Liver (tissue), 3 donors: ENCODE results near the gene LIPE.

Experiments used
- ATF3 ChIP-seq: IDR thresholded peaks from 2 replicates; pipeline ENCODE4 v1.6.1; 2016; ENCODE audit warnings: antibody characterized with exemption
- CTCF ChIP-seq: fragments of 150-350 bp; IDR thresholded peaks from 2 replicates; pipeline ENCODE4 v1.5.1; 2017; ENCODE audit warnings: improper control_type of control experiment, low read depth, low read length; ENCODE audit not compliant: missing input control
- EGR1 ChIP-seq, 2 donors: IDR thresholded peaks; 2 replicates each; pipeline ENCODE4 v1.6.1; 2016 to 2018; ENCODE audit warnings: antibody characterized with exemption in 2 of 2, low read depth in 2 of 2
- FOXA1 ChIP-seq: IDR thresholded peaks from 2 replicates; pipeline ENCODE4 v1.6.1; 2016; ENCODE audit warnings: antibody characterized with exemption
- GABPA ChIP-seq, 2 donors: IDR thresholded peaks in 1 of 2; conservative IDR thresholded peaks in 1 of 2; 2 replicates each; pipeline ENCODE4 v1.6.1; 2016; ENCODE audit warnings: antibody characterized with exemption in 2 of 2, mild to moderate bottlenecking in 1 of 2, moderate library complexity in 1 of 2
- JUND ChIP-seq, 2 donors: IDR thresholded peaks; 2 replicates each; pipeline ENCODE4 v1.6.1; 2016; ENCODE audit warnings: antibody characterized with exemption in 2 of 2
- MAX ChIP-seq: IDR thresholded peaks from 2 replicates; pipeline ENCODE4 v1.6.1; 2016; ENCODE audit warnings: antibody characterized with exemption
- NR2F2 ChIP-seq: IDR thresholded peaks from 2 replicates; pipeline ENCODE4 v1.6.1; 2016; ENCODE audit warnings: antibody characterized with exemption
- RAD21 ChIP-seq, 2 donors: IDR thresholded peaks; 2 replicates each; pipeline ENCODE4 v1.6.1; 2016; ENCODE audit warnings: antibody characterized with exemption in 2 of 2, mild to moderate bottlenecking in 2 of 2
- REST ChIP-seq: IDR thresholded peaks from 2 replicates; pipeline ENCODE4 v1.6.1; 2016; ENCODE audit warnings: antibody characterized with exemption, mild to moderate bottlenecking
- SP1 ChIP-seq: IDR thresholded peaks from 2 replicates; pipeline ENCODE4 v1.6.1; 2018; ENCODE audit warnings: antibody characterized with exemption, mild to moderate bottlenecking
- TAF1 ChIP-seq: conservative IDR thresholded peaks from 2 replicates; pipeline ENCODE4 v1.6.1; 2016; ENCODE audit warnings: antibody characterized with exemption, mild to moderate bottlenecking
- YY1 ChIP-seq: IDR thresholded peaks from 2 replicates; pipeline ENCODE4 v1.6.1; 2016; ENCODE audit warnings: antibody characterized with exemption, mild to moderate bottlenecking
- donor health status: healthy.
- donor health status: healthy.

GRCh38 chr19:42400404-42400803 is 26.8 kb downstream of the LIPE start:
- TF ChIP-seq TAF1: no peak
- TF ChIP-seq CTCF: no peak
- TF ChIP-seq EGR1 (IDR thresholded peaks at IDR 0.05; ENCODE audit: low read depth in 2 of 2): no peak
- TF ChIP-seq SP1: no peak
- no peak for TF ChIP-seq JUND (IDR thresholded peaks at IDR 0.05)
- no peak for TF ChIP-seq GABPA (IDR thresholded peaks at IDR 0.05 in 1 of 2, conservative IDR thresholded peaks at IDR 0.05 in 1 of 2)
- TF ChIP-seq MAX: no peak
- no peak for TF ChIP-seq YY1
- no peak for TF ChIP-seq REST
- no peak for TF ChIP-seq RAD21 (IDR thresholded peaks at IDR 0.05)
- TF ChIP-seq ATF3: no peak
- TF ChIP-seq NR2F2: no peak
- no peak for TF ChIP-seq FOXA1
